ENCODE results near the gene TPSAB1. TPM values are rescaled to one million over a fixed set of nuclear protein-coding genes. Genes with fewer than 3 reads are reported as not detected.
"Not testable (repeated sequence)": the region's sequence is repeated elsewhere in the genome, so short reads cannot be mapped to it uniquely, and the experiment has no call there.

Gene TPSAB1
- total RNA-seq, 1 donor from 2014 or later, result 103 TPM

GRCh38 chr16:1253701-1254364, 13.3 kb downstream of the TPSAB1 start:
- H3K4me3 ChIP-seq; H3K36me3 ChIP-seq; ATAC-seq; H3K4me1 ChIP-seq; H3K27ac ChIP-seq; intact Hi-C loops (cut with DNase I); H3K9me3 ChIP-seq; DNase-seq: not testable (repeated sequence)
- H3K27me3 ChIP-seq (ENCODE audit: low read depth), result peaks cover 13% of the 10 kb centered on the region

DNA sequence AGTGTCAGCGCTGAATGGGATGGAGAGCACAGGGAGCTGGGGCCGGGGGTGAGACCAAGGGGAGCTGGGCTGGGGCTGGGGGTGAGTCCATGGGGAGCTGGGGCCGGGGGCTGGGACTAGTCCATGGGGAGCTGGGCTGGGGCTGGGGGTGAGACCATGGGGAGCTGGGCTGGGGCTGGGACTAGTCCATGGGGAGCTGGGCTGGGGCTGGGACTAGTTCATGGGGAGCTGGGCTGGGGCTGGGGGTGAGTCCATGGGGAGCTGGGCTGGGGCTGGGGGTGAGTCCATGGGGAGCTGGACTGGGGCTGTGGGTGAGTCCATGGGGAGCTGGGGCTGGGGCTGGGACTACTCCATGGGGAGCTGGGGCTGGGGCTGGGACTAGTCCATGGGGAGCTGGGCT, 14.3 kb downstream of the TPSAB1 start:
- ATAC-seq; H3K4me1 ChIP-seq; H3K36me3 ChIP-seq; H3K27ac ChIP-seq; H3K9me3 ChIP-seq; DNase-seq; intact Hi-C loops (cut with DNase I); H3K4me3 ChIP-seq: not testable (repeated sequence)
- peaks cover 23% of the 10 kb centered on the region for H3K27me3 ChIP-seq (ENCODE audit: low read depth)

DNA sequence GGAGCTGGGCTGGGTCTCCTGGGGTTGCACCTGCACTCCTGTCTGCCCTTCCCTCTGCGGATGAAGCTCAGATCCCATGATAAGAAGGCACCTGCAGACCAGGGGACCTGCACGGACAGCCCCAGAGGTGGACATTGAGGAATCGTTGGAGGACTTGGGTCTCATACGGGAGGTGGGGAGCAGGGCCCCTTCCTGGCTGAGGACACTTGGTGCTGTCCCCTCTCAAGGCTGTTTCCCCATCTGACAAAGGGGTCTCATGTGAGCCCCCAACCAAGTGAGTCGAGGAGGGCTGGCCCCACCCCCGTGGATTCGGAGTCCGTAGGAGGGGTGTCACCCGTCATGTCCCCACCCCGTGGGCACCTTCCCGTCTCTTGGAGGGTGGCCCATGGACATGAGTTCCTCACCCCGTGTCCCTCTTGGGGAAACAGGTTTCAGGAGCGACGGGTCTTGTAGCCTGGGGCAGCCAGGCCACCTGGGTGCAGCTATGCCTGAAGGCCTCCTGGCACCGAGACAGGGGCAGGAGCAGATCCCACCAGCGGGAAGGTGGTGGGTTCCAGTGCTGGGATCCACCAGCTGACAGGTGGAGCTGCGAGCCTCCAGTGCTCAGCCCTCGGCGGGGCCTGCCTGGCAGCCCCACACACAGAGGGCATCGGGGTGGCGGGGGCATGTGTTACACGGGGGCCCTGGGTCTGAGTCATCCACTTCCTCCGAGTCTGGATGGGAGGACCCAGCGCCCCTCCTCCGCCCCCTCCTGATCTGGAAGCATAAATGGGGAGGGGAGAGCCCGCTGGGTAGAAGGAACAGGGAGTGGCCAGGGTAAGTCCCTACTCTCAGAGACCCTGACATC, 15.0 kb downstream of the TPSAB1 start, which contains the start of gene TPSD1:
TSS of gene TPSD1 (plus strand) at position 794 of the 847 bp plus-strand sequence. CDS start 212 bp downstream, outside the sequence.
- peak; percentile 42 for DNase-seq
- intact Hi-C loops (cut with DNase I); H3K4me1 ChIP-seq; H3K9me3 ChIP-seq; H3K27ac ChIP-seq; H3K36me3 ChIP-seq; H3K4me3 ChIP-seq: not testable (repeated sequence)
- peak; percentile 9 to 27 for ATAC-seq
- H3K27me3 ChIP-seq (ENCODE audit: low read depth), result peaks cover 30% of the 10 kb centered on the region

- H3K4me3 ChIP-seq; H3K9me3 ChIP-seq; H3K27ac ChIP-seq; H3K4me1 ChIP-seq; intact Hi-C loops (cut with DNase I); H3K36me3 ChIP-seq: not testable (repeated sequence)
- H3K27me3 ChIP-seq (ENCODE audit: low read depth), result peaks cover 37% of the 10 kb centered on the region
- peak; percentile 41 for DNase-seq
- ATAC-seq, result peak in 1 of 2 donors; percentile 11
These were observed 15.9 kb downstream of the TPSAB1 start for GRCh38 chr16:1256296-1256873.

- intact Hi-C loops (cut with DNase I), result no loop called here
- peaks cover 42% of the 10 kb centered on the region for H3K27me3 ChIP-seq (ENCODE audit: low read depth)
- H3K27ac ChIP-seq, result no peak overlapping the region
- H3K4me3 ChIP-seq, result no peak overlapping the region
- ATAC-seq, result peak in 1 of 2 donors; percentile 4
- H3K36me3 ChIP-seq, result no peaks in the 10 kb centered on the region
- DNase-seq, result no peak
- TF ChIP-seq, protein P1, sequence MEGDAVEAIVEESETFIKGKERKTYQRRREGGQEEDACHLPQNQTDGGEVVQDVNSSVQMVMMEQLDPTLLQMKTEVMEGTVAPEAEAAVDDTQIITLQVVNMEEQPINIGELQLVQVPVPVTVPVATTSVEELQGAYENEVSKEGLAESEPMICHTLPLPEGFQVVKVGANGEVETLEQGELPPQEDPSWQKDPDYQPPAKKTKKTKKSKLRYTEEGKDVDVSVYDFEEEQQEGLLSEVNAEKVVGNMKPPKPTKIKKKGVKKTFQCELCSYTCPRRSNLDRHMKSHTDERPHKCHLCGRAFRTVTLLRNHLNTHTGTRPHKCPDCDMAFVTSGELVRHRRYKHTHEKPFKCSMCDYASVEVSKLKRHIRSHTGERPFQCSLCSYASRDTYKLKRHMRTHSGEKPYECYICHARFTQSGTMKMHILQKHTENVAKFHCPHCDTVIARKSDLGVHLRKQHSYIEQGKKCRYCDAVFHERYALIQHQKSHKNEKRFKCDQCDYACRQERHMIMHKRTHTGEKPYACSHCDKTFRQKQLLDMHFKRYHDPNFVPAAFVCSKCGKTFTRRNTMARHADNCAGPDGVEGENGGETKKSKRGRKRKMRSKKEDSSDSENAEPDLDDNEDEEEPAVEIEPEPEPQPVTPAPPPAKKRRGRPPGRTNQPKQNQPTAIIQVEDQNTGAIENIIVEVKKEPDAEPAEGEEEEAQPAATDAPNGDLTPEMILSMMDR (IDR thresholded peaks at IDR 0.05), result no peak
- no peaks in the 10 kb centered on the region for H3K4me1 ChIP-seq
- H3K9me3 ChIP-seq, result no peaks in the 10 kb centered on the region
These were observed 16.4 kb downstream of the TPSAB1 start for GRCh38 chr16:1256874-1257322.

- Histone ChIP-seq H3K4me1 (no peaks in the 10 kb centered on the region), H3K36me3 (no peaks in the 10 kb centered on the region), H3K27me3 (ENCODE audit: low read depth) (peaks cover 49% of the 10 kb centered on the region), H3K27ac (no peak overlapping the region), H3K9me3 (no peaks in the 10 kb centered on the region), H3K4me3 (no peak overlapping the region)
- TF ChIP-seq, protein P1 (IDR thresholded peaks at IDR 0.05), result no peak
- ATAC-seq, result no peak
- intact Hi-C loops (cut with DNase I), result no loop called here
- no peak for DNase-seq
These were observed 17.2 kb downstream of the TPSAB1 start for GRCh38 chr16:1257561-1258224.

GRCh38 chr16:1258225-1258600, 17.7 kb downstream of the TPSAB1 start:
- Histone ChIP-seq H3K9me3 (no peaks in the 10 kb centered on the region), H3K4me1 (no peaks in the 10 kb centered on the region), H3K27me3 (ENCODE audit: low read depth) (peaks cover 54% of the 10 kb centered on the region), H3K4me3 (no peak overlapping the region), H3K36me3 (no peaks in the 10 kb centered on the region), H3K27ac (no peak overlapping the region)
- TF ChIP-seq, protein P1 (IDR thresholded peaks at IDR 0.05), result no peak
- no peak for DNase-seq
- ATAC-seq, result no peak
- intact Hi-C loops (cut with DNase I), result no loop called here
